ENCODE measurements around the gene SLC43A2.

The SLC43A2 gene

DNA sequence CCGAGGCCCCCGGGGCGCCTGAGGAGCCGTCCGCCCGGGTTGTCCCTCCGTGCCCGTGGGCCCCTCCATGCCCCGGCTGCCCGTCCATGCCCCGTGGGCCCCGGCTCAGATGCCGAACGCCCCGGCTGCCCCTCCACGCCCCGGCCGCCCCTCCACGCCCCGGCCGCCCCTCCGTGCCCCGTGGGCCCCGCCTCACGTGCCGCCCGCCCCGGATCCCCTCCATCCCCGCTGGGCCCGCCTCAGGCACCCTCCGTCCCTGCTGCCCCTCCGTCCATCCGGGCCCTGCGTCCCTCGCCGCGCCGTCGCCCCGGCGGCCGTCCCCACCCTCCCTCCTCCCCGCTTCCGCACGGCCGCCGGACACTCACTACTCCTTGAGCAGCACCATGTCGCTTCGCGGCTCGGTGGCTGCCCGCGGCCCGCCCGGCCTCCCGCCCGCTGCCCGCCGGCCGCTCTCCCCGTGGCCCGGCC lies 66.4 kb downstream of the SLC43A2 start:
- DNase-seq (ENCODE audit: low spot score) = no peak

DNA sequence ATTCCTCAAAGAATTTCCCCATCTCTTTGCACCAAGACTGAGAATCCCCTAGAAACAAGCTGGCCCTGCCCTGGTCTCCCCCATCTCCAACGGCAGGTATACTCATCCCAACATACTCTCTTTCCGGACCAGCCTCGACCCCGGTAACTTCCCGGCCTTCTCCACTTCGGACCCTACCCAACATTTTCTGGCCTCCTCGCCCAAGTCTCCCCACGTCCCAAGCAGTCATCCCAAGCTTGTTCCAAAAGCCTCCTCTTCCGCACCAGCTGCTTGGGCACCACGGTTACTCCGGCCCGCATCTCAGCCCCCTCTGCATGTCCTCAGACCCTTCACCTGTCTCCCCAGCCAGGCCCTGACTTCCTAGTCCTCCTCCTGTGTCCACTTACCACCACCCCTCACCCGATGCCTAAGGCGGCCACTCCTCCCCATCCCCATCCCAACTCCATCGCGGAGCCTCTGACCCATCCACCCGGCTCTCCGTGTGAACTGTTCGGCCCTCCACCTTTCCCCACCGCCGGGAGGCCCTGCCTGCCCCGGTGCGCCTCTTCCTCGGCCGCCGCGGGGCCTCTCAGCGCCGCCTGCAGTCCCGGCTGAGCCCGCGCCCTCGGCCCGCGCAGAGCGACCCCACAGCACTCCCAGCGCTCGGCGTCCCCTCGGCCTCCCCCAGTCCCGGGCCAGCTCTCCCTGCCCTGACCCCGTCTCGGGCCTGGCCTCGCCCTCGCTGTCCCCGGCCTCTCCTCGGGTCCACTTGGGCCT lies 67.0 kb downstream of the SLC43A2 start:
- no peak for DNase-seq (ENCODE audit: low spot score)

DNA sequence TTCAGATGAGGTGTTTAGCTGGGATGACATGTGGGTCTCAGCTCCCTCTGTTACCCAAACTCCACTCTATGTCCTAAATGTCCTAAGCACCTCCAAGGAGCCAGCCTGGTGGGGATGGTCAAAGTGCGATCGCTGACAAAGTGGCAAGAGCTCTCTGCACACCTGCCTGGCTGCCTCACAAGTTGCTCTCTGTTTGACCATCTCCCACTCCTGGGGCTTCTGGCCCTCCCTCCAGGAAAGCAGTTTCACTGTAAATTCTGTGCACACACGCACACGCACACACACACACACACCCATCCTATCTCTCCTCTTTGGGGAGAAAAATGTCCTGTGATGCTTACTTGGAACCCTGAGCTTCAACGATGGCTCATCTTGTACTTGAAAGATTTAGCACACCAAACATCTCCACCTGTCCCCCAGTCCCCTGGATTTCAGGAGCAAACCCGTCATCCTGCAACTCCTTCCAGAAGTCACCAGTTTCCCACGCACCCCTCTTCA lies 67.7 kb downstream of the SLC43A2 start:
- no peak for DNase-seq (ENCODE audit: low spot score)

DNA sequence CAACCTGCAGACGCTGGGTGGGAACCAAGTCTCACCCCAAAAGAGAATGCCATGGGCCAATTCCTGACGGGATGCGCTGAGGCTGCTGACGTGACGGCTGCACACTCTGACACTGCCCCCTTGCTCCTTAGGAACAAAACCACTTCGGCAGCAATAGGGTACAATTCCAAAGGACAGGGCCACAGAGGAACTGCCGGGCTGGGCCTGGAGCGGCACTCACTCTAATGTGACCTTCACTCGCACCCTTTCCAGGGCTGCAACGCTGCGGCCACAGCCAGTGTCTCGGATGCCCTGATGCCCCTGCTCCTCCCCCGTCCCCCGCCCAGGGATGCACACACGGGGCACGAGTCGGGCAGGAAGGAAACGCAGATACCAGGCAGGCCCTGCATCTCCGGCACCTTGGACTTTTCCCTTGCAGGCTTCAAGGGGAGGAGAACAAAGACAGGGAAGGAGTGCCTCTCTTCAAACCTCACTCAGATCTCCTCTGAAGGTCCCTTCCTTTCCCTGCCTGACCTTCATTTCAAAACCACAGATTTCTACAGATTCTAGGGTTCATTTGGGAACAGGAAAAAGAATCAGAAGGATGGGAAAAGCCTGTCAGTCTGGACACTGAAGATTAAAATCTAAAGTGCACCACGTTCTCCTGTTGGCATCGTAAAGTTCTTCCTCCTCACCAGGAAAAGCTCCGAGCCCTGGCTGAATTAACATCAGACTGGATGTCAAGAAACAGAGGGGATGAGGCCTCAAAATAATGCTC lies 68.4 kb downstream of the SLC43A2 start:
- DNase-seq (ENCODE audit: low spot score) = no peak

GRCh38 chr17:1559047-1560043 lies 69.3 kb downstream of the SLC43A2 start:
- DNase-seq (ENCODE audit: low spot score) = no peak

DNA sequence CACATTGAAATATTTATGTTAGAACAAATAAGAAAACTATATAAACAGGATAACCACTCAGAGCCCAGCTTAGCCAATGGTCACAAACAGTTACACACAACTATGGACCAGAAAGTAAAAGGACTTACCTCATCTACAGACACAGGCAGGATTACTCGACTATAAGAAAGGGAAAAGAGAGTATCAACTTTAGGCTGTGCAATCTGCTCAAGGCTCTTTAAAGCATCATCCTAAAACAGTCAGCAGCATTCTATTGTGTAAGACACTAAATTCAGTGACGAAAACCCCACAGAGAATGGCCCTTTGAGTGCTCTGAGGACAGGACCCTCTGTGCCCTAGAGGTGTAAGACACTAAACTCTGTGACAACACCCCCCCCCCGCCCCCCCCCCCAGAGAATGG lies 70.2 kb downstream of the SLC43A2 start:
- no peak for DNase-seq (ENCODE audit: low spot score)

GRCh38 chr17:1557355-1558095 lies 71.1 kb downstream of the SLC43A2 start:
- DNase-seq (ENCODE audit: low spot score) = no peak

DNA sequence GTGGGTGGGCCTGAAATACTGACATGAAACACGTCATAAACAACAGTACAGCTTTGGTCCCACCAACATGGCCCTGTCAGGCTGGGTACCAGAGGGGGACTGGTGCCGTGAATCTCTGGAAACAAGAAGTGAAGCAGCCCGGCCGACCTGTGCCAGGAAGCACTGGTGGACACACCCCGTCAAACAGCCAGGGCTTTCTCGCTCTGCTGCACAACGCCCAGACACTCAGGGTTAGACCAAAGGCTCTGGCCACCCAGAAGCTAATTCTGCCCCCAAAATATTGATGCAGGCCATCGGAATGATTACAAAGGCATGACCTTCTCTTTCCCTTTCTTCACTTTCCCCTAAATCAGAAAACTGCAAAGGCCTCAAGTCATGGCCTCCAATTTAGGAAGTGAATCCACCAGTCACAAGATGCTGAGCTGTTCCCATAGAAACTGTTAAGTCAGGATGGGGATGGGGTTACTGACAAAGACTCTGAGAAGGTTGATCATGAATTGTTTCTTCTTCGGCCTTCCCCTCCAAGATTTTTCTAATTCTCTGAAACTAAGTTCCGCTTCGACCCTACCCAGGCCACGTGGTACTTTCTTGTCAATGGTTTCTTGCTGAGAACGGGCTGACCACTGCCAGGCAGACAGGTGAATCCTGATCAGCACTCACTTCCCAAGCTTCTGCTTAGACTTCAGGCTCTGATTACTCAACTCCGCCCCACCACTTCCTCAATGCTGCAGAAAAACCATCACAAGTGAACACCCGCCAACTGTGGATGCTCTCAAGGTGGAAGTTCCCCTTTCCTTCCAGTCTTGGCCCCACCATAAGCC lies 72.8 kb downstream of the SLC43A2 start:
- peak; percentile 45 for DNase-seq (ENCODE audit: low spot score)

- DNase-seq (ENCODE audit: low spot score) = no peak
These were observed 73.7 kb downstream of the SLC43A2 start for GRCh38 chr17:1554751-1555540.

GRCh38 chr17:1553354-1554266 lies 75.0 kb downstream of the SLC43A2 start:
- no peak for DNase-seq (ENCODE audit: low spot score)

DNA sequence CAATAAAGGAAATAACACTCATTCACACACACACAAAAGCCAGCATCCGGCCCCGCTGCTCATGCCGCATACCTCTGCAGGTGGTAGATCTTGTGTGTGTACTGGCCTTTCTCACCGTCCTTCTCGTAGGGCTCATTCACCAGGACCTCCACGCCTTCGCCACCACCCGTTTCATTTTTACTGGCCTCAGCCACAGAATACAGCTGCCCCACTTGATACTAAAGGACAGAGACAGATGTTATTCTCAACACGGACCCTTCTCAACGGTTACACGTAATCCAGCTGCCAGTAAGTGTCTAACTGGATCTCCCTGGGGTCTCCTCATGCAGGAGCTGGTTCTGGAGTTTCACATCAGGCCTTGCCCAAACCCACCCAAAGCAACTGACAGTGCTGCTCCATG lies 75.7 kb downstream of the SLC43A2 start:
- DNase-seq (ENCODE audit: low spot score) = no peak

DNA sequence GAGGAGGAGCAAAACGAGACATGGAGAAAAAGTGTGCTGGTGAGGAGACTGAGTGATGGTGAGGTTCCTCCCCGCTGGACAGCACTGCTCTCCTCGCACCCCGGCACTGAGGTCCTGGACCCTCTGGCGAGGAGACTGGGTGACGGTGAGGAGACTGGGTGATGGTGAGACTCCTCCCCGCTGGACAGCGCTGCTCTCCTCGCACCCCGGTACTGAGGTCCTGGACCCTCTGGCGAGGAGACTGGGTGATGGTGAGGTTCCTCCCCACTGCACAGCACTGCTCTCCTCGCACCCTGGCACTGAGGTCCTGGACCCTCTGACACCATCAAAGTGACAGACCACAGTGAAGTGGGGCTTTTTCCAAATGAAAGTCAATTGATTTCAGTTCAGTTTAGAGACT lies 76.9 kb downstream of the SLC43A2 start:
- no peak for DNase-seq (ENCODE audit: low spot score)

DNA sequence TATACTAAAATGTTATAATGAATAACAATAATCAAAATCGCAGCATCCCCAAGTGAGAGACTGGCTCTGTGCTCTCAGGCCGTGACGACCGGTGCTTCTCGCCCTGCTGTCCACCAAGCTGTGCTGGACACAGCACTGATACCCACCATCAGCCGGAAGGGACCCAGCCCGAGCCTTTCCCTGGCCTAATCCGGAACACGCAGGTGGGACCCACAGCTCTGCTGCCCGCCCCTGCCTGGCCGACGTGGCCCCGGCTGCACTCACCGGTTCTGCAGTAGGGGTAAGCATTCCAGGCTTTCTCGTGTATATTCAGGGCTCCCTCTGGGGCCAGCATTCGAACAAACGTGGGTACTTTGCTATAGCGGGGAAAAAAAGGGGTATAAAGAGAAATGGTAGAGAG lies 80.6 kb downstream of the SLC43A2 start:
- no peak for DNase-seq (ENCODE audit: low spot score)

- no peak for DNase-seq (ENCODE audit: low spot score)
These were observed 82.2 kb downstream of the SLC43A2 start for GRCh38 chr17:1546292-1546922.

DNA sequence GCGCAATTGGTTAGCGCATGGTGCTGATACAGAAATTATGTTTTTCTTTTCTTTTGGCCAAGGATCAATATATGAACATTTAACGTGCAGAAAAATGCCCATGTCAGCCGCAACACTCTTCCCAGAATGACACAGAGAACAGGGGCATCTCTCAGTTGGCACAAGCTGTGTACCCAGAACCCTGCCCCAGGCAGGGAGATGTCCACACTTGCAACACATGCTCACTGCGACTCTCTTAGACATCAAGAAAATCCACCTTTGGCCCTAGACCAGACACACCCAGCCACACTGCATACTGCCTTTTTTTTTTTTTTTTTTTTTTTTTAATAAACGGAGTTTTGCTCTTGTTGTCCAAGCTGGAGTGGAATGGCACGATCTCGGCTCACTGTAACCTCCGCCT lies 83.0 kb downstream of the SLC43A2 start:
- DNase-seq (ENCODE audit: low spot score) = no peak

DNA sequence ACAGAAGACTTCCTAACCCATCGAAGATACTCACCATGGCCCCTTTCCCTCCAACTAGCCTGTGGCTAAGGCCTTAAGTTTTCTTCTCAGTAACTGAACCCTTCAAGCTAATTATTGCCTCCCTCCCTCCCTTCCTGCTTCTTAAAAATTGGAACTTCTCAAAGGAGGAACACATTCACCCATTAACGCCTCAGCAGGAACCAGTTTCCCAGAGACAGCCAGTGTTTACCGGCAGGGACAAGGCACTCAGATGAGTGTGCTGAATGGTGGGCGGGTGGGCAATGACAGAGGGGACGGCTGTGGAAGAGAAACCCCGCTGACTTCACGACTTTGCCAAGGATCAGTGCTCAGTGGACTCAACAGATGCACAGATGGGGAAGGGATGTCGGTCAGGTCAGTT lies 86.3 kb downstream of the SLC43A2 start:
- no peak for DNase-seq (ENCODE audit: low spot score)

- DNase-seq (ENCODE audit: low spot score) = no peak
These were observed 87.2 kb downstream of the SLC43A2 start for GRCh38 chr17:1541367-1541904.

DNA sequence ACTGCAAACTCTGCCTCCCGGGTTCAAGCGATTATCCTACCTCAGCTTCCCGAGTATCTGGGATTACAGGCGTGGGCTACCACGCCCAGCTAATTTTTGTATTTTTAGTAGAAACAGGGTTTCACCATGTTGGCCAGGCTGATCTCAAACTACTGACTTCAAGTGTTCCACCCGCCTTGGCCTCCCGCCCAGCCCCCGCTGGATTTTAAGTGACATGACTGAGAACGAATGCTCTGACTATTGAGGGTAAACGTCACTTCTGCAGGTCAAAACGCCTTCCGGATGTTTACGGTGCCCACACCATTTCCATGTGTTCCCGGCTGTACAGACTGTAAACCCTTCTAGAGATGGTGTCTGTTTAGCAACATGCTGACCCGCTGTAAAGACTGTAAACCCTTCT lies 88.8 kb downstream of the SLC43A2 start:
- DNase-seq (ENCODE audit: low spot score) = no peak

Data from globus pallidus (tissue), 1 donor.